HG02884 (cell line): ENCODE data around the gene DOCK2.

Source experiments
- ATAC-seq: cut with Tn5 transposase; IDR thresholded peaks from one replicate; pipeline ENCODE4 v1.9.1; 2021; ENCODE audit warnings: mild to moderate bottlenecking, moderate library complexity; ENCODE audit not compliant: unreplicated experiment

Gene DOCK2

DNA sequence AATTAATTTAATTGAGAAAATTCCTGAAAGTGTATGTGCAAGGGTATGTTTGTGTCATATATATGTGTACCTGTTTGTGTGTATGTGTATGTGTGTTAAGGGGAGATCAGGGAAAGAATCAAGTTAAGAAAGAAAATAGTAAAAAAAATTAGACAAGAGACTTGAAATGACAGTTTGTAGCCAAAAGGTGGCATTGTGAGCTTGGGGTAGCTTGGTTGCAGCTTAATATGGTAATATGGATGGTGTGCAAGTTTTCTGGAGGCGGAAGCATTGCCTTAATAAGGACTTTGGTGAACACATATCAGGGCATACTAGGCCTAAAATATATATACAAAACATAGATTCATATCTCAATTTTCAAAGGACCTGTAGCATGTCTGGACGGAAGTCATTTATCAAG lies 213.3 kb downstream of the DOCK2 start:
- no peak for ATAC-seq

DNA sequence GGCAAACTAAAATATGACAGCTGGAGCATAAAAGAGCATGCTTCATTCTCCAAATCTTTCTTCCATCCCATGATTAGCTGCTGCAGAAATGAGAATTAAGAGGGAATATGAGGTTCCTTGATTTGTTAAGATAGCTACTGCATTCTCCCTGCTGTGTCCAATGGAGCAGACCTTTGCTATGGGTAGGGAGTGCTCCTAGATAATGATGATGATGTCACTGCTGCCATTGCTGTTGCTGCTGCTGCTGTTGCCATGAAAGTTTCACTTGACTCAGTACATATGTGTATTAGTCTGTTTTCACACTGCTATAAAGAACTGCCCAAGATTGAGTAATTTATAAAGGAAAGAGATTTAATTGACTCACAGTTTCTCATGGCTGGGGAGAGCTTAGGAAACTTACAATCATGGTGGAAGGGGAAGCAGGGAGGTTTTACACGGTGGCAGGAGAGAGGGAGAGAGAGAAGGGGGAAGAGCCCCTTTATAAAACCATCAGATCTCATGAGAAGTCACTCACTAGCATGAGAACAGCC lies 214.3 kb downstream of the DOCK2 start:
- no peak for ATAC-seq

GRCh38 chr5:169856571-169856970 lies 219.5 kb downstream of the DOCK2 start:
- ATAC-seq, result no peak

DNA sequence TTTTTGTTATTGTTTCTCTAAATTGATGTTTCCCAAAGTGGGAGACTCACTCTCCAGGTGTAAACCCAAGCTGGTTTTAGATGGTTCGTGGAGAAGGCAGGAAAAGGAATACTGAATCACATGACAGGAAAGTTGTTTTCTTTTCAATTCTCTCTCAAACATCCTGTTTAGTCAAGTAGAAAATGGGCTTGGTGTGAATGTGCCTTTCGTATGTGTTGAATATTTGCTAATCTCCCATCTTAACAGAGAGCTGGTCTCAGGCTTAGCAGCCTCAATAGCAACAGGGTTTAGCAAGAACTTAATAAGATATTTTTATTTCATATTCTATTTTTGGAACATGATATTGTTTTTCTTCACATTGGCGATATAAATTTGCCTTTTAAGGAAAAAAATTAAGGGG lies 223.5 kb downstream of the DOCK2 start:
- ATAC-seq, result no peak

DNA sequence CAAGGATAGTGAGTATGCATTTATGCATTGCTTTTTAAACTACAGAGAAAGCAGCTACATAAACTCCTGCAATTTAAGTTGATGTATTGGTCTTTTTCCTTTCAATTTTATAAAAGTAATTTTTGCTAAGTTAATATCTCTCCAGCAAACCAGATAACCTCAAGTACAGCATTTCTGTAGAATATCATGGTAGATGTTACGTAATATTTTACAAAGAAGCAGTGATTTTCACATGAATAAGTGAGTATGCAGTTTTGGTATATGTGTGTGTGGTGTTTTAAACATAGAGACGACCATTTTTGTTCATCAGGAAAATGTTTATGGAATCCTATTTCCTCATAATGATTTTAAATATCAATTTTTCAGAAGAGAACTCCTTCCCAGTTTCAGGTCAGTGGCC lies 224.4 kb downstream of the DOCK2 start:
- no peak for ATAC-seq

GRCh38 chr5:169861934-169862333 lies 224.9 kb downstream of the DOCK2 start:
- no peak for ATAC-seq

GRCh38 chr5:169862391-169862811 lies 225.3 kb downstream of the DOCK2 start:
- ATAC-seq, result no peak

DNA sequence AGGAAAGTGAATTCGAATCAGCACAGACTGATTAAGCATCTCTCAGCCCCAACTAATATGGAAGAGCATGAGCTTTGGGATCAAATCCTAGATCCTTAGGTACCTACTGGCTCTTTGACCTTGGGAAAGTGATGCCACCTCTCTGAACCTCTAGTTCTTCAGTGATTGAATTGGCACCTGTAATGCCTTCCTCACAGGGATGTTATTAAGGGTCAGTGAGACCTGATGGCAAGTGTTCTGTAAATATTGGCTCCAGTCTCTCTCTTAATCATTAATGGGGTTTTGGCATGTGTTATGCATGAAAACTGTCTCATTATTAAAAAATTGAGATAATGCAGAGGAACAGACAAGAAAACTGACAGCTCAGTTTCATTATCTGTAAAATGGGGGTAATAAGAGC lies 227.4 kb downstream of the DOCK2 start:
- no peak for ATAC-seq

DNA sequence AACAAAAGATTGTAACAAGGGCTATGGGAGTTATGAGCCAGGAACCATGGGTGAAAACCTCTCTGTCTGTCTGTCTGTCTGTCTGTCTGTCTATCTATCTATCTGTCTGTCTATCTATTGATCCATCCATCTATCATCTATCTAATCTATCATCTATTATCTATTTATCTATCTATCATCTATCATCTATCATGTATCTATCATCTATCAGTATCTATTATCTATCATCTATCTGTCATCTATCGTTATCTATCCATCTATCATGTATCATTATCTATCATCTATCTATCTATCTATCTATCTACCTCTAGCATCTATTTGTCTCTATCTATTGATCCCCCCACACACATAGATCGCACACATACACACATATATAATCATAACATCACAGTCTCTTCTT lies 230.3 kb downstream of the DOCK2 start:
- no peak for ATAC-seq

DNA sequence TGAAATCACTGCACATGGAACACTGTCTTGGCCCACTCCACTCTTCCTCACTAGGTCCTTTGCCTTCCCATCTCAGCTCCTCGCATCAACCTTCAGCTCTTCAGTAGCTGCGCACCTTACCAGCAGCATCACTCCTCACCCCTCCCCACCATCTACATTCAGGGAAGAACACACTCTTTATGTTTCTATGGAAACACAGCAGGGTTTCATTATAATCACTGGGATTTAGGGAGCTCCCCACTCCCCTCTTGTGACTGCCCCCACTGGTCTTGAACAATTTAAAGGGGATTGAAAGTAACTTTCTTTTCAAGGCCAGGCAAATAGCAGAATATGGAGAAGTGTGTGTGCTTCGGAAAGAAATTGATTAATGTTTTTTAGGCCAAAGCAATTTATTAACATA lies 232.0 kb downstream of the DOCK2 start:
- ATAC-seq, result no peak

GRCh38 chr5:169870211-169870610 lies 233.1 kb downstream of the DOCK2 start:
- no peak for ATAC-seq

- no peak for ATAC-seq
Measured at GRCh38 chr5:169871826-169872490, 234.9 kb downstream of the DOCK2 start.

DNA sequence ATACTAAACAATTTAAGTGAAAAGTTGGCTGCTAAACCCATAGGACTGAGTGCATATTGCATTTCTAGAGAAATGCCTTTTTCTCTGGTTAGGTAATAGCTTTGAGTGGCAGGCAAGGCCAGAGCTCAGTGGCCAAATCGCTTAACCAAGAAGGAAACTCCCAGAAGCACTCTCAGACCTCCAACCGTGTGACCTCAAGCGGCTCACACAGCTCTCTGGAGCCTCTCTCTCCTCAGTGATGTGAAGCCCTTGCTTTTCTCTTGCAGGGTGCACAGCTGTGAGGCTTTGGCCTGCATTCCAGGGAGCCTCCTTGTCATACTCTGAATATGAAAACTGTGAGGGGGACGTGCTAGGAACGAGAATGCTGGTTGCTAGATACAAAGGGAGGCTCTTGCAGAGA lies 236.6 kb downstream of the DOCK2 start:
- ATAC-seq, result no peak

DNA sequence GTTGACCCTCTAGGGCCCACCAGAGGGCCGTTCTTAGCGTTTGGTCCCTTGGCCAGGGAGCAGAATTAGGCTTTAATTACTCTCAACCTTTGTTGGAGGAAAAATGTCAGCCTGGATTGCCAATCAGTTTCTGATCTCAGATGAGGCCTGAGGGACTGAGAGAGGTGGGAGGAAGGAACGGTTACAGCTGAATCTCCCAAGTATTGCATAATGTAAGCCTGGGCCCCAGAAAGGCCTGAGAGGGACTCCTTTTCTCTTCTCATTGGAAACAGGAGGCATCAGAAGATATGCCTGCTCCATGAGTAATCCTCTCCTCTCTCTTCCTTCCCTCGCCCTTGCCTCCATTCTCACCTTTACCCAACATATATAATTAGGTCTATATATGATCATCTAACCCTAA lies 237.5 kb downstream of the DOCK2 start:
- no peak for ATAC-seq

GRCh38 chr5:169875091-169875728 lies 238.1 kb downstream of the DOCK2 start:
- ATAC-seq, result no peak

- ATAC-seq, result no peak
Measured at GRCh38 chr5:169875731-169876130, 238.7 kb downstream of the DOCK2 start.

DNA sequence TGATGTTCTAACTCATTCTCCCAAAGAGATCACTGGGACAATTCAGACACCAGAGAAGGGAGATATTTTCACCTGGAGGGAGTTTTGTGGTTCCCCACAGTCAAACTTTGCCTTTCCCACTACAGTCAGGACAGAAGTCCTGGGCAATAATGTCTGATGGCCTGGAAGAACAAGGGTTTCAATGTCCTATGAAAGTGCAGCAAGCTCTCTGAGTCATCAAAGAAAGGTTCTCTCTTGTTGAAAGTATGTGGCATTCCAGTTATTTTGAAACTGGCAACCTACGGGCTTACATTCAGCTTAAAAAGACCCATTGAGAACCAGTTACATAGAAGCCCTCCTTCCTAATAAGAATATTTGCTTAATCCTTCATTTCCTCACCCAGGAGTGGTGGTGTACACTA lies 239.3 kb downstream of the DOCK2 start:
- no peak for ATAC-seq

DNA sequence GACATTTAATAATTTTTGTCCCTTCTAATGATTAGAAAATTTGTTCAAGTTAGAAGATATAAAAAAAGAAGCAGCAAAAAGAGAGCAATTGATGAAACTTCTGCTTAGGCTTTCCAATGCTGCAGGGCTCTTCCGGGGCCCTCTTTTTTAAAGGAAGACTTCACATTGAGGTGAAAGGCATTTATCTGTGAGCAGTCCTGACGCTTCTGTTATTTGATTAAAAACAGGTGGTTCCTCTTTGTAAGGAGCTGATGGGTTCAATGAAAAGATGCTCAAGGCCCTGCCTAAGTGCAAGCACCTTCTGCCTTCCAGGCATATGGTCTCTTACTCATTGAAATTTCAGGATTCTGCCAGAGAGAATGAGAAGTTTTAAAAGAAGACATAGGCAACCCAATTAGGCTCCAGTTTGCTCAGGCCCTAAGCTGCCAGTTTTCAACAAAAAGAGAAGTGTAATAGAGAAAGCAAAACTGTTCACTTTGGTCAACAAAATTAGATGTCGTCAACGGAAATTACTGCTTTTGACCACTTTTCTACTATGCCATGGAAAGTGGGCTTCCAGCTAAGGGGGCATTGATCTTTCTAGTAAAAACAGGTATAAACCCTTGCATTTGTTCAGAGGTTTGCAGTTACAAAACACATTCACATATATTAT lies 243.1 kb downstream of the DOCK2 start:
- peak; percentile 61 for ATAC-seq

- ATAC-seq, result no peak
Measured at GRCh38 chr5:169880785-169881184, 243.7 kb downstream of the DOCK2 start.

DNA sequence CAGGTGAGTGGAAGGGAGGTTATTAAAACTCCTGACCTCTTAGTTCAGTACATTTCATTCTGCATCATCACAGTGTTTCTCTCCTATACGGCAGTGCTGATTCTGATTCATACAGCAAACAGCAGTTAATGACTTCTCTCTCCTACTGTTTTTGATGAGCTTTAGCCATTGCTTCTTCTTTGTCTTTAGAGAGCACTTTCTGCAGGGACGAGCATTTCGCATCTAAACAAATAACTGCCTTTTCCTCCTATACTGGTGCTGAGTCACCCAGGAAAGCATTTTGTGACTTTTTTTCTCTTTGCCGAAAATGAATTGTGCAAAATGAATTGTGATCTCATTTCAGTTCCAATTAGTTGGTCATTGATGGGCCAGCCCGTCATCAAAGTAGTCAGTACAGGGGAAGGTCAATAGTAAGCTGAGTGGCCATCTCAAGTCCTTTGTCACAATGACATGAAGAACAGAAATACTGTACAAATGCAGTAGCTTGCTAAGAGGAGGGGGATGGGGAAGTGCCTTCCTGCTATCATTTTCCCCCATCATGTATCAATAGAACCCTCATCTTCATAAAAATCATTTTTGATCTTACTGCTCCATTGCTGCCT lies 244.7 kb downstream of the DOCK2 start:
- ATAC-seq, result no peak

DNA sequence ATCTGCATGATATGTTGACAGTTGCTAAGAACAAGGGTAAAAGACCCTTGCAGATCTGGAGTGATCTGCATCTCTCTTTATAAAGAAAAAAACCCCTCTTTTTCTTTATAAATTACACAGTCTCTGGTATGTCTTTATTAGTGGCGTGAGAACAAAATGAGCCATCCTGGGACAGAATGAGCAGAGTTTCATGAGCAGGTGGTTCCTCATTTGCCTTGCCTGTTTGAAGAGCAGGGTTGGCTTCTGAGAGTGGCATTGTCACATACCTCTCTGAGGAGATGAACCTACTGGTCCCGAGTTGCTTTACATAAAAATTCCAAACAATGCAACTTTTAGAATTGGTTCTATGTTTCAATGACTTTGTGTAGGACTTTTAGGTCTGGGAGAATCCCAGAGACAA lies 249.0 kb downstream of the DOCK2 start:
- no peak for ATAC-seq

- ATAC-seq, result no peak
Measured at GRCh38 chr5:169886677-169887076, 249.6 kb downstream of the DOCK2 start.
